ENCODE data around the gene DYRK1A.

DYRK1A gene

GRCh38 chr21:37365517-37366481 lies 774 bp upstream of the DYRK1A start:
- peak; percentile 54 for DNase-seq

GRCh38 chr21:37367336-37367702 lies 746 bp downstream of the DYRK1A start:
- no peak for DNase-seq

GRCh38 chr21:37367703-37368540 lies 1.3 kb downstream of the DYRK1A start:
- DNase-seq = peak; percentile 5

DNA sequence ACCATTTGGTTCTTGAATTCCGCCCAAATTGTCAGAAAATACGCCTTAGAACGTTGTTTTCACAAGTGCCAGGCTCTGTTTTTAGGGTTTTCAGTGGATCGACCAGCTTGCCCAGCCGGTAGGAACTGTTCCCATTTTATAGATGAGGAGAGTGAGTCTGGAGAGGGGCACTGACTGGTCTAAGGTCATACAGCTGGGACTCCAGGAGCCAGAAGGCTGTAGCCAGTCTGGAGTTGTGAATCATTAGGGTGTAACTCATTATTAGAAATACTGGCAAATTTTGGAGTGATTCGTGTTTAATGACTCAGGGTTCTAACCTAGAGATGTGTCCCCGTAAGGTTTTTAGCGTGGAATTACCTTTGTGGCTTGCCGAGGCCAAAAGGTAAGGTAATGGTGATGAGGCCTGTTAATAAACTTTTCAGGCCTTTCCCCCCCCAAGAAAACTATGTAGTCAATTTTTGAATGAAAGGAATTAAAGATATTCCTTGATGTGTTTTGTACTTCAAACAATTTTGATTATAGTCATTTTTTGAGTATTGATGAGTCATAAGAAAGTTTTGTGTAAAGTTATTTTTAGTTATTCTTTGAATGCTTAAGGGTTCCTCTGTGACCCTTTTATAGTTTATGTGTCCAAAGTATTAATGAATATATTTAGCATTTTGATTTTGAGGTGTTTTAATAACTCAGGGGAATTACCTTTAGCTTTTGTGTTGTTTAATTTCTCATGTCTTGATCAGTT lies 2.1 kb downstream of the DYRK1A start:
- no peak for DNase-seq

DNA sequence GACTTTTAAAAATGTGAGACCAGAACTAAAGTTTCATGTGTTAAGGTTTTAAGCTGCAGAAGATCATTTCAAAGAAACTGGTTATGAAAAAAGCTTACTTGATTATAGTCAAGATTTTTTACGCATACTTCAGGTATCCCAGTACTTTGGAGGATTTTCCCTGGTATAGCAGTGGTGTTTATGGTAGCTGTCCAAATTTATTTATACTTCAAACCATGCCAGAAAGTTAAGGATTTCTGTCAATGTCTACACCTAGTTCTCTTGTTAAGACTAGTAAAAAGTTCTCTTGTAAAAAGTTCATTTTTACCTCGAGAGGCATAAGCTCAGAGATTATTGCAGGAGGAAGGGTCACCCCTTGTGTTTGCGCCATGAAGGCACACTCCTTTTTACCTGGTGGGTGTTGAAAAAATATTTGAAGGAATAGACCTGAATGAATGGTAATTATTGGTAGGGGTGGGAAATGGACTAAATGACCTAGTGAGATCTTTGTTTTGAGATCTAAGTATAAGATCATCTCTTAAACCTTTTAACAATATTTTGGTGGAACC lies 2.8 kb downstream of the DYRK1A start:
- DNase-seq = no peak

- no peak for DNase-seq
Observed at GRCh38 chr21:37370152-37371040, 3.8 kb downstream of the DYRK1A start.

DNA sequence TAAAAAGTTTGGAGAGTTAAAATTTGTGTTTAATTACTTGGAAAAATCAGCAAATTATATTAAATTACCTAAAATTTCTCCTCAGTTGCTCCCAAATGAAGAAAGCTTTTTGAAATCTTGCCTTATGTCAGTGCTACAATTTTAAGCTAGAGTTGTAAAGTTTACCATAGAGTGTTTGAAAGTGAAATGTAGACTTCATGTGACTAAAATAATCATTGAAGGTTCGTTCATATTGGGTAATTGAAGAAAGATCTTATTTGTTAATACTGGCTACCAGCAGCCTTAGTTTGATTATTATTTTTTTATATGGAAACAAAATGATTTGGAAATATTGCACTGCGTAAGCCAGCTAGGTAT lies 4.4 kb downstream of the DYRK1A start:
- no peak for DNase-seq

DNA sequence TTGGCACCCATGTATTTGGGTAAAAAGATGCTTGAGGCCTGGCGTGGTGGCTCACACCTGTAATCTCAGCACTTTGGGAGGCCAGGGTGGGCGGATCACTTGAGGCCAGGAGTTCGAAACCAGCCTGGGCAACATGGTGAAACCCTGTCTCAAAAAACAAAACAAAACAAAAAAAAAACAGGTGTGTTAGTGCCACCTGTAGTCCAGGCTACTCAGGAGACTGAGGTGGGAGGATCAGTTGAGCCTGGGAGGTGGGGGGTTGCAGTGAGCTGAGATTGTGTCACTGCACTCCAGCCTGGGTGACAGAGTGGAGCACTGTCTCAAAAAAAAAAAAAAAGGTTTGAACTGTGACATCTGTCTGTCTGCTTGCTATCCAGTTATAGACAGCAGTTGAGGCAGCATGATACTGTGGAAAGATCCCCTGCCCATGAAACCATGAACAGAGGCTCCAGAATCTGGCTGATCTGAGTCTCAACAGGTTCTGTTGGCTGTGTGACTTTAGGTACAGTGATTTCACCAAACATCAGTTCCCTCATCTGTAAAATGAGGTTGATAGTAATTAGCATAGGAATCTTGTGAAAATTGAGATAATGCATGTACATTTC lies 5.7 kb downstream of the DYRK1A start:
- no peak for DNase-seq

DNA sequence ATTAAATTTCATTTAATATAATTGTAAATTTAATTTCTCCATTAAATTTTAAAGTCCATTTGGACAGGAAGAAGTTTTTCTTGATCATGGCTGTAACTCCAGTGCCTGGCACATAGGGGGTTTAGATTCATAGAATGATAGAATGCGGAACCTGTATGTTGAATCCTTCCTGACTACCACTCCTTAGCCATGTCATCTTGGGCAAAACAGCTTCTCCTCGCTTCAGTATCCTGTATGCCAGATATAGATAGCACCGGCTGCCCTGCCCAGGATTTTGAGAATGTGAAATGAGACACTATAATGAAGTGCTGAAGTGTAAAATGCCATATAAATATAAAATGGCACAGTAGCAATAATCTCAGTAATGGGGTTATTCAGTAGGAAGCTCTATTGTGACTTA lies 6.4 kb downstream of the DYRK1A start:
- no peak for DNase-seq

- no peak for DNase-seq
Observed at GRCh38 chr21:37373539-37373938, 7.0 kb downstream of the DYRK1A start.

DNA sequence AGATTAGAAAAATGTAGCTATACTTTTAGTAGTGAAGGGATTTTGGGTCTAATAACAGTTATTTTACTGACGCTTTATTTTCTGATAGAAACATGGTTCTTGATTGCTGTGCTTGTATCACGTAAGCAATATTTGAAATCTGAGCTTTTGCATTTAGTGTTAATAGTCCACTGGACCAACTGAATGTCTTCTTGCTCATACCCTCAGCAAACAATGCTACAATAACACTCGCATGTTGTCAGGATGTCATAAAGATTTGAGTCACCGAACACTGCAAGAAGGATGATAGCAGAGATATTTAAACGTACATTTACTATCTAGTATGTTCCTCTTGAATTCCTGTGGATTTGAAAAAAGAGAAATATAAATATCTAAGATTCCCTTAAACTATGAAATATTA lies 7.5 kb downstream of the DYRK1A start:
- DNase-seq = no peak

DNA sequence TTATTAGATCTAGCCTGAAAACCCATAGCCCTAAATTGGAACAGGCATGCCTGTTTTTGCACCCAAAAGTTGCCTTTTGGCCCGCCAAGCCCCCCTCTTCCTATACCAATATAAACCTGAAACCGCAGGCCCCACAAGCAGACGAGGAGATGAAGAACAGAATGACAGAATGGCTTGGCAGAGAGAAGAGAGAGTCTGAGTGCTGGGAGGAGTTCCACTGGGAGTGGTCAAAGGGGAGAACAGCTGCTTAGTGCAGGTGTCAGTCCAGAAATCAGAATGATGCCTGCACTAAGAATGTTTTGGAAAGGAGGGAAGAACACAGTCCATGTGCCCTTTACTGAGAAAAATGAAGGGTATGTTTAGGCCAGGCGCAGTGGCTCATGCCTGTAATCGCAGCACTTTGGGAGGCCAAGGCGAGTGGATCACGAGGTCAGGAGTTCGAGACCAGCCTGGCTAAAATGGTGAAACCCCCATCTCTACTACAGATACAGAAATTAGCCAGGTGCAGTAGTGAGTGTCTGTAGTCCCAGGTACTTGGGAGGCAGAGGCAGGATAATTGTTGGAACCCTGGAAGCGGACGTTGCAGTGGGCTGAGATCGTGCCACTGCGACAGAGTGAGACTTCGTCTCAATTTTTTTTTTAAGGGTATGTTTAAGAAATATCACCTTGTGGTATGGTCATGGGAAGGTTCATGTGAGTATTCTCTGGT lies 9.4 kb downstream of the DYRK1A start:
- no peak for DNase-seq

DNA sequence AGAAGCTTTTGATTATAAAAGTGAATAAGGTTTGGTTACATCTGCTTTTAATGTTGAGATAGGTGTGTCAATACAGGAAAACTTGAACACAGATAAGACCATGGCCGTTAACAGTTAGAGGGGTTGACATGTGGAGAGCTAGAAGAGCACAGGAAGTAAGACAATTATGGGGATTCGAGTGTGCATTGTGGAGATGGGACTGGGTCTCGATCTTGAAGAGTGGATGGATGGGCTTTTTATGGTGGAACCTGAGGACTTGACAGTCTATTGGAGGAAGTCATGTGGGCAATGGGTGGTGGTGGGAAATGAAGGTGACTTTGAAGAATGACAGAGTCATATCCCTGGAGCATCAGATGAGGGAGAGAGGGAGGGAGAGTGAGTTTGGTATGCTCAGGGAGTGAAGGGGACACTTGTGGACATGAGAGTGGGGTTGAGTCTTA lies 12.1 kb downstream of the DYRK1A start:
- no peak for DNase-seq

DNA sequence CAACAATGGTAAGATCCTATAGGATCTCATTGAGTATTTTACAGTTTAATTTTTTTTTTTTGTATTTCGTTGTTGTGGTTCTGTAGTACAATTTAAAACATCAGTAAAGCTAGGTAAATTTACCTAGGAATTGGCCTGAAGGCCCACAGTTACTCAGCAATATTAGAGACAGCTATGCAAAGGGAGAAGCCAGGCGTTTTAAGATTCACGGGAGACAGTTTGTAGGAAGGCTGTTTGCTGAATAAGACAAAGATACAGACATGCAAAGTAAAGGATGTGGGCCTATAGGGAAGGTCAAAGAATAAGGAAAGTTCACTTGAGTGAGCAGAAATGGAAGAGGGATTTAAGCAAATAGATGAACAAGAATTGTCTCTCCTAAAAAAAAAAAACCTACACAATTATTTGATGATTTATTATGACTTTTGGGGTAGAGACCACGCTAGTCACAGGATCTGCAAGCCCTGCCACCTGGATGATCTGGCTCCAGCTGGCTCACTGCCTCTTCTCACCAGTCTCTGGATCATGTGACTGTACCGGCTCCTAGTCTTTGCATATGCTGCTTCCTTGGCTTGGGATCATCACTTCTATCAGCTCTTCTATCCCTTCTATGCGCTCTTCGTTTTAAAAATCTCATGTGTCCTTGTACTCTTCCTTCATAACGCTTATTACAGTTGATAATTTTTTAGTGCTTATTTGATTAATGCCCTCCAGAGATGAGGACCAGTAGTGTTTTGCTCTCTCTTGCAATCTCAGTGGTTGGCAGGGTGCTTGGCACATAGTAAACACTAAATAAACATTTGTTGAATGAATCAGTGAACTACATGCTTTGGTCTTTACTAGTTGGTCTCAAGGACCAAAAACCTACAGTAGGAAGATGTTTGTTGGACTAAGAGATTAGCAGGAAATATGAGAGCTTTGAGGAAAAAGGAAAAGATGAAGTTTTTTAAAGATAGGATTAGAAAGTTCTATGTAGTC lies 14.1 kb downstream of the DYRK1A start:
- no peak for DNase-seq

DNA sequence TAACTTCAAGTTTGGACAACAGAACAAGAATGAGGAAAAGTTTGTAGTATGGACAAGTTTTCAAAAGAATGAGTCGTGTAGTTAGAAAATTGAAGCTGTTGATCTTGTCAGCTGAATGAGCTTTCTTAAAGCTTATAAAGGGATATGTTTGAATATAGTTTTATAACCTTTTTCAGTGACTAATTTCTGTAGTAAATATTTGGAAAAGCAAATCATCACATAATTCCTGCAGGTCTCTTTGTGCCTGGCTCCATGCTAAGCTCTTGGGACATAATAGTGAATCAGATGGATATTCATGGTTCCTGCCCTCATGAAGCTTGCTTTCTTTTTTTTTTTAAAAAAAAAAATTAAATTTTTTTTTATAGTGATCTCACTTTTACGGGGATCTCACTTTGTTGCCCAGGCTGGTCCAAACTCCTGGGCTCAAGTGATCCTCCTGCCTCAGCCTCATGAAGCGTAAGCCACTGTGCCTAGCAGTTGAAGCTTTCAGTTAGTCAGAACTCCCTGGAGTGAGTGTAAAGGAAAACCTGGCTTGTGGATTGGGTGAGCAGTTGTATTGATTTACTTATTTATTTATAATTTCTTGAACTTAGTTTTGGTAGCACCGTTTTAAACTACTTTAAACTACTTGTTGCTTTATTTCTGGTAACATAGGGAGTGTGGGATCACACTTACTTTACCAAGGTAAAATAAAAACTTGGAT lies 15.5 kb downstream of the DYRK1A start:
- no peak for DNase-seq

GRCh38 chr21:37383086-37383485 lies 16.5 kb downstream of the DYRK1A start:
- DNase-seq = no peak

DNA sequence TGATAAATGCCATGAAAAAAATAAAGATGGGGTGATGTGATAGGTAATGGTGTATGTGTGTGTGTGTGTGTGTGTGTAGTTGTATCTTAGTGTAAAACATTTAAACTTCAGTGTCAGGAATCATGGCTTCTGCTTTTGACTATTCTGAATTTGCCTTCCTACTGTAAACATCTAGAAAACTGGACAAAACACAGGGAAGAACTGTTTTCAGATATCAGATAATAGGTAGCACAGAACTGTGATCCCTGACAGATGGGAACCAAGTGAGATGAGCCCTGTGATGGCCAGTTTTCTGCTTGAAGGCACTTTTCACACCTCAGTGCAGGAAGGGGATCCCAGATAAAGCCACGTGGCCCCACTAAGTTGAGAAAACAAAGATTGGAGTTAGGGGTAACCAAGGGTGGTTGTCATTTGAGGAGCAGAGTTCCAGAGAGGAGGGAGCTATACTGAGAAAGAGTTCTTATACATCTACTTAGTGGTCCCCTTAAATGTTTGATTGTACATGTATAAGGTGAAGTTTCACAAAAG lies 17.3 kb downstream of the DYRK1A start:
- no peak for DNase-seq

- DNase-seq = no peak
Observed at GRCh38 chr21:37384416-37384815, 17.8 kb downstream of the DYRK1A start.

Measured in NCI-H146 (cell line).